CD14-positive monocyte (primary cell): Measurements from ENCODE around the gene USP47. TPM values are rescaled to one million over a fixed set of nuclear protein-coding genes. Genes with fewer than 3 reads are reported as not detected.

Experiments used
- DNase-seq, 3 donors: peaks; one replicate each; pipeline ENCODE4 v3.0.0-alpha.2; 2011 to 2022
- H2AFZ ChIP-seq: 2 replicates; pipeline ENCODE4 v1.6.0; 2012; ENCODE audit warnings: mild to moderate bottlenecking, low read depth, low read length, inconsistent platforms; ENCODE audit not compliant: insufficient read depth, poor library complexity, severe bottlenecking
- H3K27ac ChIP-seq, 2 donors: 1 replicate in 1 of 2; 2 replicates in 1 of 2; pipeline ENCODE4 v1.5.1; 2012 to 2013; ENCODE audit warnings: low read length in 2 of 2, control low read depth in 1 of 2, inconsistent platforms in 1 of 2, low read depth in 1 of 2, mild to moderate bottlenecking in 1 of 2
- H3K27me3 ChIP-seq, 2 donors: one replicate each; pipeline versions ENCODE4 v1.6.0 to v1.6.1; 2011 to 2013; ENCODE audit warnings: low read length in 2 of 2; ENCODE audit not compliant: control insufficient read depth in 2 of 2, insufficient read depth in 2 of 2
- H3K36me3 ChIP-seq, 2 donors: replicated peaks in 1 of 2; 1 replicate in 1 of 2; 2 replicates in 1 of 2; pipeline versions ENCODE4 v1.5.1 to v1.6.1; 2012 to 2013; ENCODE audit warnings: low read length in 2 of 2, control low read depth in 1 of 2, inconsistent platforms in 1 of 2, mild to moderate bottlenecking in 1 of 2; ENCODE audit not compliant: insufficient read depth in 2 of 2, control insufficient read depth in 1 of 2
- H3K4me1 ChIP-seq, 2 donors: 1 replicate in 1 of 2; 2 replicates in 1 of 2; pipeline versions ENCODE4 v1.5.1 to v1.6.1; 2012 to 2013; ENCODE audit warnings: low read length in 2 of 2, control low read depth in 1 of 2, inconsistent platforms in 1 of 2, mild to moderate bottlenecking in 1 of 2, moderate library complexity in 1 of 2; ENCODE audit not compliant: insufficient read depth in 2 of 2, control insufficient read depth in 1 of 2
- H3K4me2 ChIP-seq: replicated peaks from 2 replicates; pipeline ENCODE3; 2012; ENCODE audit warnings: low read length, moderate library complexity, mild to moderate bottlenecking; ENCODE audit not compliant: poor library complexity, severe bottlenecking; ENCODE audit errors: extremely low read depth
- H3K4me3 ChIP-seq, 3 experiments: fragments of 200-600 bp in 1 of 3; sonication (generic) in 1 of 3; replicated peaks in 1 of 3; 1 replicate in 2 of 3; 2 replicates in 1 of 3; pipeline ENCODE4 v1.5.1; 2011 to 2013; ENCODE audit warnings: low read length in 3 of 3, mild to moderate bottlenecking in 3 of 3, control low read depth in 2 of 3, low read depth in 2 of 3, inconsistent platforms in 1 of 3, moderate library complexity in 1 of 3
- H3K79me2 ChIP-seq: 2 replicates; pipeline ENCODE4 v1.6.0; 2012; ENCODE audit warnings: mild to moderate bottlenecking, control low read depth, inconsistent platforms, low read length, moderate library complexity; ENCODE audit not compliant: insufficient read depth
- H3K9ac ChIP-seq: 2 replicates; pipeline ENCODE4 v1.6.0; 2017; ENCODE audit warnings: low read length, mild to moderate bottlenecking; ENCODE audit not compliant: insufficient read depth, poor library complexity, severe bottlenecking
- H3K9me3 ChIP-seq, 2 donors: replicated peaks in 1 of 2; 1 replicate in 1 of 2; 2 replicates in 1 of 2; pipeline versions ENCODE4 v1.5.1 to v1.6.1; 2012 to 2013; ENCODE audit warnings: low read length in 2 of 2, control low read depth in 1 of 2; ENCODE audit not compliant: control insufficient read depth in 1 of 2, insufficient read depth in 1 of 2
- H4K20me1 ChIP-seq: 2 replicates; pipeline ENCODE4 v1.6.0; 2012; ENCODE audit warnings: mild to moderate bottlenecking, low read length, control low read depth, moderate library complexity; ENCODE audit not compliant: insufficient read depth
- H3K27ac Mint-ChIP-seq, 7 donors: one replicate each; pipeline ENCODE4 v1.8.0; 2020; ENCODE audit warnings: mild to moderate bottlenecking in 7 of 7, mixed read lengths in 7 of 7, moderate library complexity in 6 of 7, inconsistent platforms in 2 of 7
- H3K27me3 Mint-ChIP-seq, 3 donors: one replicate each; pipeline ENCODE4 v1.8.0; 2021 to 2022; ENCODE audit warnings: low read depth in 3 of 3, mild to moderate bottlenecking in 3 of 3, mixed read lengths in 3 of 3, moderate library complexity in 3 of 3, inconsistent platforms in 1 of 3
- H3K36me3 Mint-ChIP-seq, 2 donors: one replicate each; pipeline ENCODE4 v1.8.0; 2020; ENCODE audit warnings: mixed read lengths in 2 of 2, inconsistent platforms in 1 of 2, mild to moderate bottlenecking in 1 of 2
- H3K4me1 Mint-ChIP-seq: one replicate; pipeline ENCODE4 v1.8.0; 2020; ENCODE audit warnings: mild to moderate bottlenecking, mixed read lengths
- H3K4me3 Mint-ChIP-seq, 2 donors: one replicate each; pipeline ENCODE4 v1.8.0; 2020; ENCODE audit warnings: mild to moderate bottlenecking in 2 of 2, mixed read lengths in 2 of 2, moderate library complexity in 1 of 2
- H3K9me3 Mint-ChIP-seq, 7 donors: one replicate each; pipeline ENCODE4 v1.8.0; 2020 to 2022; ENCODE audit warnings: mixed read lengths in 7 of 7, mild to moderate bottlenecking in 6 of 7, moderate library complexity in 6 of 7, inconsistent platforms in 2 of 7
- WGBS: methylation state at CpG from one replicate; pipeline ENCODE4 v1.1.5; 2013; ENCODE audit warnings: missing lambda C conversion rate; ENCODE audit not compliant: insufficient coverage; 5-methylcytosine and 5-hydroxymethylcytosine counted together
- intact Hi-C, 2 donors: fragments of 100-400 bp; cut with micrococcal nuclease; formaldehyde crosslinking; loops; one replicate each; pipeline versions ENCODE4 v1.15.0 to v1.15.1; 2023
- polyA plus RNA-seq, 3 donors: library from polyadenylated mRNA; depleted of rRNA in 1 of 3; unstranded in 2 of 3; stranded (reverse) in 1 of 3; fragments of 300-500 nt in 2 of 3; fragments of >200 nt in 1 of 3; fragmentation: Illumina TruSeq in 2 of 3; gene quantifications; 1 replicate in 2 of 3; 2 replicates in 1 of 3; pipeline ENCODE4 v1.2.3, GENCODE V29; 2012 to 2021
- TF ChIP-seq, protein P1 (sequence below): fragments of 200-600 bp; IDR thresholded peaks from one replicate; pipeline ENCODE4 v1.8.0; 2022; ENCODE audit warnings: antibody characterized with exemption, mild to moderate bottlenecking

USP47 gene
- polyA plus RNA-seq, 3 donors: 8.1 to 17.5 (median 10.5) TPM

GRCh38 chr11:11997049-11997322, 155.2 kb downstream of the USP47 start:
- H3K27me3 Mint-ChIP-seq: peaks cover 7 to 17% (median 12%) of the 10 kb centered on the region in 3 donors
- intact Hi-C loops: no loop called here

GRCh38 chr11:11998091-11998781, 156.5 kb downstream of the USP47 start:
- no peaks in the 10 kb centered on the region for H3K36me3 ChIP-seq
- H3K27me3 ChIP-seq: peaks cover 2 to 4% of the 10 kb centered on the region in 2 donors
- no peak overlapping the region for H3K27ac Mint-ChIP-seq
- H3K36me3 Mint-ChIP-seq: no peaks in the 10 kb centered on the region
- no peaks in the 10 kb centered on the region for H3K9me3 ChIP-seq
- TF ChIP-seq, protein P1, sequence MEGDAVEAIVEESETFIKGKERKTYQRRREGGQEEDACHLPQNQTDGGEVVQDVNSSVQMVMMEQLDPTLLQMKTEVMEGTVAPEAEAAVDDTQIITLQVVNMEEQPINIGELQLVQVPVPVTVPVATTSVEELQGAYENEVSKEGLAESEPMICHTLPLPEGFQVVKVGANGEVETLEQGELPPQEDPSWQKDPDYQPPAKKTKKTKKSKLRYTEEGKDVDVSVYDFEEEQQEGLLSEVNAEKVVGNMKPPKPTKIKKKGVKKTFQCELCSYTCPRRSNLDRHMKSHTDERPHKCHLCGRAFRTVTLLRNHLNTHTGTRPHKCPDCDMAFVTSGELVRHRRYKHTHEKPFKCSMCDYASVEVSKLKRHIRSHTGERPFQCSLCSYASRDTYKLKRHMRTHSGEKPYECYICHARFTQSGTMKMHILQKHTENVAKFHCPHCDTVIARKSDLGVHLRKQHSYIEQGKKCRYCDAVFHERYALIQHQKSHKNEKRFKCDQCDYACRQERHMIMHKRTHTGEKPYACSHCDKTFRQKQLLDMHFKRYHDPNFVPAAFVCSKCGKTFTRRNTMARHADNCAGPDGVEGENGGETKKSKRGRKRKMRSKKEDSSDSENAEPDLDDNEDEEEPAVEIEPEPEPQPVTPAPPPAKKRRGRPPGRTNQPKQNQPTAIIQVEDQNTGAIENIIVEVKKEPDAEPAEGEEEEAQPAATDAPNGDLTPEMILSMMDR: no peak
- H3K79me2 ChIP-seq: no peaks in the 10 kb centered on the region
- peak overlapping the region; percentile 15 for H3K4me2 ChIP-seq
- H4K20me1 ChIP-seq: no peaks in the 10 kb centered on the region
- intact Hi-C loops: no loop called here
- H3K9me3 Mint-ChIP-seq: peaks cover 0 to 2% (median 0%) of the 10 kb centered on the region in 7 donors
- WGBS: no CpG with 5 or more reads among the region's 8 CpGs
- H3K4me1 ChIP-seq: peaks cover 0 to 8% of the 10 kb centered on the region in 2 donors
- H3K27me3 Mint-ChIP-seq: peaks cover 7 to 18% (median 12%) of the 10 kb centered on the region in 3 donors
- no peak overlapping the region for H3K9ac ChIP-seq
- peak overlapping the region in 2 of 3 experiments; percentile 10 to 18 for H3K4me3 ChIP-seq
- peak overlapping the region; percentile 55 to 77 for H3K4me3 Mint-ChIP-seq
- H3K4me1 Mint-ChIP-seq: peaks cover 14% of the 10 kb centered on the region
- peak overlapping the region; percentile 41 for H2AFZ ChIP-seq
- peak in 2 of 3 donors; percentile 3 to 50 for DNase-seq
- H3K27ac ChIP-seq: no peak overlapping the region

More at GRCh38 chr11:11997049-11997322, 155.2 kb downstream of the USP47 start:
- H3K4me2 ChIP-seq: no peak overlapping the region
- H3K36me3 Mint-ChIP-seq: no peaks in the 10 kb centered on the region
- WGBS: no CpG with 5 or more reads among the region's 3 CpGs
- TF ChIP-seq, protein P1: no peak
- H3K27ac ChIP-seq: no peak overlapping the region
- no peak overlapping the region for H3K4me3 ChIP-seq
- H3K27ac Mint-ChIP-seq: no peak overlapping the region
- no peak for DNase-seq
- no peaks in the 10 kb centered on the region for H3K9me3 ChIP-seq
- H3K36me3 ChIP-seq: no peaks in the 10 kb centered on the region
- H3K4me1 Mint-ChIP-seq: peaks cover 14% of the 10 kb centered on the region
- H3K27me3 ChIP-seq: peaks cover 2 to 4% of the 10 kb centered on the region in 2 donors
- peaks cover 0 to 2% (median 0%) of the 10 kb centered on the region in 7 donors for H3K9me3 Mint-ChIP-seq
- H3K4me3 Mint-ChIP-seq: no peak overlapping the region
- no peak overlapping the region for H3K9ac ChIP-seq
- H3K4me1 ChIP-seq: peaks cover 0 to 8% of the 10 kb centered on the region in 2 donors
- H4K20me1 ChIP-seq: no peaks in the 10 kb centered on the region
- no peaks in the 10 kb centered on the region for H3K79me2 ChIP-seq
- H2AFZ ChIP-seq: no peak overlapping the region
